Measurements from ENCODE around the gene LAMP5. TPM values are rescaled to one million over a fixed set of nuclear protein-coding genes. Genes with fewer than 3 reads are reported as not detected.

Gene LAMP5
- total RNA-seq, 2 donors from 2014 or later: 0.19 to 0.51 TPM

- no peak for DNase-seq (ENCODE audit: low spot score)
- intact Hi-C loops (cut with DNase I): no loop called here
Measured at GRCh38 chr20:9498322-9498721, 16.1 kb upstream of the LAMP5 start.

GRCh38 chr20:9499126-9499899 is 15.1 kb upstream of the LAMP5 start:
- intact Hi-C loops (cut with DNase I): loop anchor here in 1 of 2 donors (1.0 kb wide), 1 partner anchor 81 kb away; no protein-coding TSS in a partner anchor
- DNase-seq (ENCODE audit: low spot score): no peak

- no peak for DNase-seq (ENCODE audit: low spot score)
- intact Hi-C loops (cut with DNase I): no loop called here
Measured at GRCh38 chr20:9500121-9500520, 14.3 kb upstream of the LAMP5 start.

GRCh38 chr20:9501473-9501872 is 12.9 kb upstream of the LAMP5 start:
- intact Hi-C loops (cut with DNase I): no loop called here
- DNase-seq (ENCODE audit: low spot score): no peak

GRCh38 chr20:9503526-9504245 is 10.7 kb upstream of the LAMP5 start:
- intact Hi-C loops (cut with DNase I): loop anchor here in 1 of 2 donors (1.0 kb wide), 1 partner anchor 15 kb away; no protein-coding TSS in a partner anchor
- DNase-seq (ENCODE audit: low spot score): no peak

- no peak for DNase-seq (ENCODE audit: low spot score)
- intact Hi-C loops (cut with DNase I): no loop called here
Measured at GRCh38 chr20:9506280-9506821, 8.0 kb upstream of the LAMP5 start.

- no peak for DNase-seq (ENCODE audit: low spot score)
- intact Hi-C loops (cut with DNase I): no loop called here
Measured at GRCh38 chr20:9506964-9507369, 7.4 kb upstream of the LAMP5 start.

GRCh38 chr20:9507544-9508239 is 6.7 kb upstream of the LAMP5 start:
- no peak for DNase-seq (ENCODE audit: low spot score)
- intact Hi-C loops (cut with DNase I): no loop called here

- intact Hi-C loops (cut with DNase I): no loop called here
- no peak for DNase-seq (ENCODE audit: low spot score)
Measured at GRCh38 chr20:9508240-9508661, 6.1 kb upstream of the LAMP5 start.

GRCh38 chr20:9508696-9509178 is 5.7 kb upstream of the LAMP5 start:
- intact Hi-C loops (cut with DNase I): no loop called here
- DNase-seq (ENCODE audit: low spot score): peak; percentile 77

- intact Hi-C loops (cut with DNase I): no loop called here
- no peak for DNase-seq (ENCODE audit: low spot score)
Measured at GRCh38 chr20:9509246-9509645, 5.1 kb upstream of the LAMP5 start.

GRCh38 chr20:9510911-9511310 is 3.5 kb upstream of the LAMP5 start:
- no peak for DNase-seq (ENCODE audit: low spot score)
- intact Hi-C loops (cut with DNase I): no loop called here

GRCh38 chr20:9514072-9514460 is 324 bp upstream of the LAMP5 start:
- DNase-seq (ENCODE audit: low spot score): no peak

GRCh38 chr20:9515214-9515585 is 810 bp downstream of the LAMP5 start:
- DNase-seq (ENCODE audit: low spot score): no peak
- intact Hi-C loops (cut with DNase I): no loop called here

More at GRCh38 chr20:9514072-9514460, 324 bp upstream of the LAMP5 start:
- intact Hi-C loops (cut with DNase I): no loop called here

- no peak for DNase-seq (ENCODE audit: low spot score)
- intact Hi-C loops (cut with DNase I): no loop called here
Measured at GRCh38 chr20:9515741-9516233, 1.4 kb downstream of the LAMP5 start.

- DNase-seq (ENCODE audit: low spot score): no peak
- intact Hi-C loops (cut with DNase I): no loop called here
Measured at GRCh38 chr20:9516234-9516871, 2.0 kb downstream of the LAMP5 start.

GRCh38 chr20:9517297-9518162 is 3.1 kb downstream of the LAMP5 start:
- intact Hi-C loops (cut with DNase I): loop anchor here in 1 of 2 donors (1.0 kb wide), 1 partner anchor 14 kb away; no protein-coding TSS in a partner anchor
- DNase-seq (ENCODE audit: low spot score): no peak

- DNase-seq (ENCODE audit: low spot score): no peak
- intact Hi-C loops (cut with DNase I): loop anchor here in 1 of 2 donors (1.0 kb wide), 1 partner anchor 15 kb away; no protein-coding TSS in a partner anchor
Measured at GRCh38 chr20:9518576-9519175, 4.3 kb downstream of the LAMP5 start.
